ENCODE data around the gene DNAJB9. TPM values are rescaled to one million over a fixed set of nuclear protein-coding genes. Genes with fewer than 3 reads are reported as not detected.

The DNAJB9 gene
- total and polyA plus RNA-seq, 2 of the 8 experiments (the other 6 are each of a cell fraction or from before 2014, with no cell fraction given), result 1.8 to 9.7 TPM

DNA sequence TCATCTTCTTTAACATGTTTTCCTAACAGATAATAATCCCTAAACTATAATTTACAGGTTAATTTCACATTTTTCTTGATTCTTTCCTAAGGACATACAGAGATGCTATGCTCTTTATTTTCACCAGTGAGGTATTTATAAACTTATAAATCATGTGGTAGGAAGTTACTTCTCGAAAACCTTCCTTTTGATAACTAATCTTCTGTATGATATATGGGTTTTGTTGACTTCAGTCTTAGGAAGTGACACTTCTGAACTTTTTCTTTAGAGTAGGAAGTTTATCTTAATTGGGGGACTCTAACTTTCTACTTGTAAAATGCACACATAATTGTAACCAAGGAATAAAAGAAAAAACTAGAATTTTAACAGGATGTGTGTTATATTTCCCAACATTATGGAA, 33.9 kb upstream of the DNAJB9 start:
- CTCF ChIA-PET (ENCODE audit: partially characterized antibody), result no interaction called here
- no peak overlapping the region for H3K27ac ChIP-seq (ENCODE audit: low read depth, low read length)
- POLR2A ChIA-PET (ENCODE audit: partially characterized antibody), result no interaction called here
- H2BK15ac ChIP-seq (ENCODE audit: low read length), result no peak overlapping the region
- no peak overlapping the region for H3K18ac ChIP-seq (ENCODE audit: extremely low read depth, low read length)
- H3K4me2 ChIP-seq (ENCODE audit: insufficient read depth in 1 of 2, low read depth in 2 of 2, low read length in 2 of 2), result no peak overlapping the region
- no peaks in the 10 kb centered on the region for H3K23me2 ChIP-seq (ENCODE audit: low read depth, low read length)
- no peak overlapping the region for H3K56ac ChIP-seq (replicated peaks; ENCODE audit: insufficient read length, low read depth, low read length)
- DNase-seq (ENCODE audit: low read depth in 1 of 2, low spot score in 2 of 2) (no peak), FAIRE-seq (no peak)
- no peaks in the 10 kb centered on the region for H3K9me3 ChIP-seq (ENCODE audit: insufficient read depth in 2 of 2, low read depth in 1 of 2, low read length in 1 of 2)
- H2BK120ac ChIP-seq (replicated peaks; ENCODE audit: low read depth, low read length), result no peak overlapping the region
- no peak overlapping the region for H3K4ac ChIP-seq (replicated peaks; ENCODE audit: insufficient read length, low read depth, low read length)
- no peaks in the 10 kb centered on the region for H3K36me3 ChIP-seq (ENCODE audit: control insufficient read depth in 2 of 4, insufficient read depth in 4 of 4, low read length in 3 of 4)
- no peak overlapping the region for H4K91ac ChIP-seq (replicated peaks; ENCODE audit: insufficient read length, low read length)
- H2BK20ac ChIP-seq (ENCODE audit: low read length), result no peak overlapping the region
- no peak overlapping the region for H2AFZ ChIP-seq (ENCODE audit: low read length)
- TF ChIP-seq YY1 (IDR thresholded peaks at IDR 0.05; ENCODE audit: low read depth, low read length), result no peak
- no peak overlapping the region for H2BK12ac ChIP-seq (ENCODE audit: low read depth, low read length)
- H3K79me2 ChIP-seq (ENCODE audit: control insufficient read depth in 1 of 2, insufficient read depth in 2 of 2, low read length in 2 of 2), result no peaks in the 10 kb centered on the region
- H2AK5ac ChIP-seq (ENCODE audit: low read depth, low read length), result no peak overlapping the region
- no peaks in the 10 kb centered on the region for H4K20me1 ChIP-seq (replicated peaks in 1 of 2; ENCODE audit: control insufficient read depth in 1 of 2, insufficient read depth in 2 of 2, low read length in 2 of 2)
- H3K27me3 ChIP-seq (replicated peaks in 1 of 4; ENCODE audit: control insufficient read depth in 3 of 4, extremely low read depth in 1 of 4, insufficient read depth in 3 of 4, low read length in 3 of 4), result no peaks in the 10 kb centered on the region
- H2BK5ac ChIP-seq (ENCODE audit: low read depth, low read length), result no peak overlapping the region
- no peak overlapping the region for H3K23ac ChIP-seq (ENCODE audit: insufficient read length)
- H4K5ac ChIP-seq (ENCODE audit: insufficient read length, low read depth, low read length), result no peak overlapping the region
- peaks cover 0 to 2% (median under 1%) of the 10 kb centered on the region in 4 experiments; a peak in 1 of 7 replicates for H3K4me1 ChIP-seq (replicated peaks in 1 of 4; ENCODE audit: control insufficient read depth in 3 of 4, insufficient read depth in 4 of 4, low read length in 3 of 4)
- WGBS, 2 experiments (ENCODE audit: extremely low coverage in 1 of 2, insufficient coverage in 1 of 2, insufficient read length in 1 of 2, insufficient replicate concordance in 2 of 2, low coverage in 1 of 2, low lambda C conversion rate in 2 of 2, missing lambda C conversion rate in 1 of 2), result 92% methylated on average over 1 of the region's 1 CpG; no CpG with 5 or more reads in 1 of the 2 experiments
- H3K4me3 ChIP-seq (ENCODE audit: extremely low read depth in 1 of 4, insufficient read depth in 2 of 4, low read depth in 3 of 4, low read length in 4 of 4), result no peak overlapping the region
- no peaks in the 10 kb centered on the region for H3K79me1 ChIP-seq (ENCODE audit: low read depth, low read length)
- no peak overlapping the region for H4K8ac ChIP-seq (ENCODE audit: extremely low read depth, insufficient read depth, low read length)
- no peak overlapping the region for H3K14ac ChIP-seq (ENCODE audit: insufficient read length)
- no peak overlapping the region for H3K9ac ChIP-seq (replicated peaks in 1 of 4; ENCODE audit: extremely low read depth in 1 of 4, low read depth in 3 of 4, low read length in 3 of 4)
